ENCODE measurements around the gene IGF2BP3.

GRCh38 chr7:23456093-23456492 is 14.2 kb downstream of the IGF2BP3 start:
- TF ChIP-seq CTCF (IDR thresholded peaks at IDR 0.05) (no peak), EZH2phosphoT487 (IDR thresholded peaks at IDR 0.05) (no peak)

Measured in neural progenitor cell (in vitro differentiated cells).